GM12872 (cell line): ENCODE measurements around the gene OGDH.

Experiments
- CTCF ChIP-seq: IDR thresholded peaks from 3 replicates; pipeline ENCODE4 v1.5.1; 2011; ENCODE audit warnings: low read depth, mild to moderate bottlenecking, low read length, moderate library complexity; ENCODE audit not compliant: insufficient read depth

Gene OGDH

GRCh38 chr7:44689427-44689826 is 83.0 kb downstream of the OGDH start:
- TF ChIP-seq CTCF = no peak

- TF ChIP-seq CTCF = no peak
Observed at GRCh38 chr7:44693641-44694313, 87.3 kb downstream of the OGDH start.

GRCh38 chr7:44694326-44694725 is 87.9 kb downstream of the OGDH start:
- no peak for TF ChIP-seq CTCF

GRCh38 chr7:44694766-44695165 is 88.3 kb downstream of the OGDH start:
- TF ChIP-seq CTCF = no peak

- no peak for TF ChIP-seq CTCF
Observed at GRCh38 chr7:44695756-44696155, 89.3 kb downstream of the OGDH start.

GRCh38 chr7:44696728-44697127 is 90.3 kb downstream of the OGDH start:
- no peak for TF ChIP-seq CTCF

GRCh38 chr7:44697136-44698045 is 91.0 kb downstream of the OGDH start:
- TF ChIP-seq CTCF = no peak
